CD4-positive, alpha-beta T cell (primary cell): Measurements from ENCODE around the gene ABCC2. TPM values are rescaled to one million over a fixed set of nuclear protein-coding genes. Genes with fewer than 3 reads are reported as not detected.

ENCODE experiments used
- ATAC-seq: fragments of 200-7000 bp; cut with Tn5 transposase; one replicate; pipeline ENCODE4 v1.10.0; 2022; ENCODE audit warnings: mild to moderate bottlenecking; ENCODE audit not compliant: poor library complexity
- CTCF ChIA-PET: fragments of 350-600 bp; sonication (Branson Sonifier 250); formaldehyde crosslinking; loops from one replicate; lab custom pipeline; 2021; ENCODE audit warnings: antibody characterized with exemption, inconsistent platforms; lab: Charles Lee
- POLR2A ChIA-PET: fragments of 350-600 bp; sonication (Branson Sonifier 250); formaldehyde crosslinking; loops from one replicate; lab custom pipeline; 2021; ENCODE audit warnings: antibody characterized with exemption, inconsistent platforms; lab: Charles Lee
- DNase-seq, 14 experiments: peaks; one replicate each; pipeline ENCODE4 v3.0.0-alpha.2; 2013 to 2020; ENCODE audit warnings: mixed read lengths in 2 of 14
- H3K27ac ChIP-seq, 2 donors: one replicate each; pipeline versions ENCODE4 v1.5.1 to v1.7.0; 2013; ENCODE audit warnings: low read length in 2 of 2, low read depth in 1 of 2, mild to moderate bottlenecking in 1 of 2
- H3K27me3 ChIP-seq, 2 experiments: 1 replicate in 1 of 2; 2 replicates in 1 of 2; pipeline versions ENCODE4 v1.6.1 to v1.7.0; 2013; ENCODE audit warnings: low read length in 2 of 2, control low read depth in 1 of 2, mild to moderate bottlenecking in 1 of 2, moderate library complexity in 1 of 2; ENCODE audit not compliant: insufficient read depth in 2 of 2, control insufficient read depth in 1 of 2
- H3K36me3 ChIP-seq: one replicate; pipeline ENCODE4 v1.6.1; 2013; ENCODE audit warnings: low read length, control low read depth; ENCODE audit not compliant: insufficient read depth
- H3K4me1 ChIP-seq: one replicate; pipeline ENCODE4 v1.6.1; 2013; ENCODE audit warnings: low read length, control low read depth; ENCODE audit not compliant: insufficient read depth
- H3K4me3 ChIP-seq: one replicate; pipeline ENCODE4 v1.5.1; 2013; ENCODE audit warnings: mild to moderate bottlenecking, low read length, moderate library complexity
- H3K9me3 ChIP-seq, 2 experiments: 1 replicate in 1 of 2; 2 replicates in 1 of 2; pipeline versions ENCODE4 v1.6.1 to v1.7.0; 2013; ENCODE audit warnings: low read length in 2 of 2, mild to moderate bottlenecking in 2 of 2, control low read depth in 1 of 2, moderate library complexity in 1 of 2; ENCODE audit not compliant: control insufficient read depth in 1 of 2, insufficient read depth in 1 of 2
- H3K27ac Mint-ChIP-seq: one replicate; pipeline ENCODE4 v1.8.0; 2020; ENCODE audit warnings: mixed read lengths
- H3K27me3 Mint-ChIP-seq: one replicate; pipeline ENCODE4 v1.8.0; 2021; ENCODE audit warnings: mixed read lengths
- H3K36me3 Mint-ChIP-seq: one replicate; pipeline ENCODE4 v1.8.0; 2021; ENCODE audit warnings: low read depth, mixed read lengths
- H3K4me1 Mint-ChIP-seq: one replicate; pipeline ENCODE4 v1.8.0; 2021; ENCODE audit warnings: low read depth, mixed read lengths
- H3K4me3 Mint-ChIP-seq: one replicate; pipeline ENCODE4 v1.8.0; 2020; ENCODE audit warnings: mild to moderate bottlenecking, mixed read lengths
- H3K9me3 Mint-ChIP-seq: one replicate; pipeline ENCODE4 v1.8.0; 2020; ENCODE audit warnings: mixed read lengths
- intact Hi-C, 2 experiments: fragments of 100-400 bp; cut with DNase I in 1 of 2; cut with micrococcal nuclease in 1 of 2; formaldehyde crosslinking; loops; one replicate each; pipeline versions ENCODE4 v1.15.1 to v1.9.0; 2023 to 2025; cut with DNase I, micrococcal nuclease
- total RNA-seq, 174 experiments: library from RNA in 2 of 174; stranded (reverse) in 2 of 174; gene quantifications; one replicate each; pipeline ENCODE4 v1.2.3 and lab custom pipeline; 2021 to 2026
- TF ChIP-seq, protein P1 (sequence below): fragments of 200-600 bp; IDR thresholded peaks from one replicate; pipeline ENCODE4 v1.8.0; 2022; ENCODE audit warnings: antibody characterized with exemption, mild to moderate bottlenecking

Gene ABCC2
- total RNA-seq, 2 experiments from 2014 or later, result 3.0 to 3.4 TPM

DNA sequence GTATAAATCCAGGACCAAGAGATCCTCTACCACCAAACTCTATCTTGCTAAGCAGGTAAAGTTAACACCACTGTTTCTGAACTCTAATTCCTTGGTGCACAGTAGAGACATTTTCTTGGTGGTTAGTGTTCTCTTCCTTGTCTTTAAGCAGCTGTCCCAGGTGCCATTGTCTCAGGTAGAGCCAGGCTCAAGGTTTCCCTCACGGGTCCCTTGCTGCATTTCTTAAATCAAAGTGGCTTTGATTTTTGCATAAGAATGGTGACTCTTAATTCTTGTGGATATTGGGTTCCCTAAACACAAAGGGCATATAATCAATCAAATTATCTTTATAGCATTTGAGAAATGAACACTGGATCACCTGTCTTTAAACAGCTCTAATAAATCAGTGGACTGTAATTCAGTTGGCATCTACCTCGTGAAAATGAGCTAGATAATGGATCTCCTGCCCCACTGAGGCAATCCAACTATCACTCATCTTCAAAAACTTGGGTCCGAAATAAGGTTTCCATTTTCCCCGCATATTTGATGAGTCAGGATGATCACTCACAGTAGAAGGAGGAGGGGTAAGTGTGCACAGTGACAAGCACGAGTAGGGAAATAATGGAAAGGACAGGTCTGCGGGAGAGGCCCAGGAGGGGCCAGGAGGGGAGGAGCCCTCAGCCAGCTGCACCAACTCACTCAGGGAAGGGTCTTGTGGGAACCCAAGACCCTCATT, 2.4 kb downstream of the ABCC2 start:
- TF ChIP-seq, protein P1, sequence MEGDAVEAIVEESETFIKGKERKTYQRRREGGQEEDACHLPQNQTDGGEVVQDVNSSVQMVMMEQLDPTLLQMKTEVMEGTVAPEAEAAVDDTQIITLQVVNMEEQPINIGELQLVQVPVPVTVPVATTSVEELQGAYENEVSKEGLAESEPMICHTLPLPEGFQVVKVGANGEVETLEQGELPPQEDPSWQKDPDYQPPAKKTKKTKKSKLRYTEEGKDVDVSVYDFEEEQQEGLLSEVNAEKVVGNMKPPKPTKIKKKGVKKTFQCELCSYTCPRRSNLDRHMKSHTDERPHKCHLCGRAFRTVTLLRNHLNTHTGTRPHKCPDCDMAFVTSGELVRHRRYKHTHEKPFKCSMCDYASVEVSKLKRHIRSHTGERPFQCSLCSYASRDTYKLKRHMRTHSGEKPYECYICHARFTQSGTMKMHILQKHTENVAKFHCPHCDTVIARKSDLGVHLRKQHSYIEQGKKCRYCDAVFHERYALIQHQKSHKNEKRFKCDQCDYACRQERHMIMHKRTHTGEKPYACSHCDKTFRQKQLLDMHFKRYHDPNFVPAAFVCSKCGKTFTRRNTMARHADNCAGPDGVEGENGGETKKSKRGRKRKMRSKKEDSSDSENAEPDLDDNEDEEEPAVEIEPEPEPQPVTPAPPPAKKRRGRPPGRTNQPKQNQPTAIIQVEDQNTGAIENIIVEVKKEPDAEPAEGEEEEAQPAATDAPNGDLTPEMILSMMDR, result no peak
- Mint-ChIP-seq H3K27ac (no peak overlapping the region), H3K4me3 (no peak overlapping the region), H3K27me3 (no peaks in the 10 kb centered on the region), H3K9me3 (no peaks in the 10 kb centered on the region), H3K4me1 (no peaks in the 10 kb centered on the region), H3K36me3 (no peaks in the 10 kb centered on the region)
- H3K27ac ChIP-seq, result no peak overlapping the region
- H3K27me3 ChIP-seq, result no peaks in the 10 kb centered on the region
- H3K4me1 ChIP-seq, result no peaks in the 10 kb centered on the region
- CTCF ChIA-PET, result no interaction called here
- ATAC-seq (no peak), DNase-seq (no peak)
- H3K36me3 ChIP-seq, result no peaks in the 10 kb centered on the region
- POLR2A ChIA-PET, result no interaction called here
- intact Hi-C loops, result no loop called here
- no peak overlapping the region for H3K4me3 ChIP-seq
- no peaks in the 10 kb centered on the region for H3K9me3 ChIP-seq

- Mint-ChIP-seq H3K4me3 (no peak overlapping the region), H3K9me3 (no peaks in the 10 kb centered on the region), H3K27ac (no peak overlapping the region), H3K36me3 (no peaks in the 10 kb centered on the region), H3K4me1 (no peaks in the 10 kb centered on the region), H3K27me3 (no peaks in the 10 kb centered on the region)
- TF ChIP-seq, protein P1, result no peak
- Histone ChIP-seq H3K4me3 (no peak overlapping the region), H3K36me3 (no peaks in the 10 kb centered on the region), H3K27ac (no peak overlapping the region), H3K9me3 (no peaks in the 10 kb centered on the region), H3K4me1 (no peaks in the 10 kb centered on the region), H3K27me3 (no peaks in the 10 kb centered on the region)
- no peak for DNase-seq
- ChIA-PET POLR2A (no interaction called here), CTCF (no interaction called here)
- no peak for ATAC-seq
- intact Hi-C loops, result no loop called here
Observed at GRCh38 chr10:99785646-99786045, 3.2 kb downstream of the ABCC2 start.

DNA sequence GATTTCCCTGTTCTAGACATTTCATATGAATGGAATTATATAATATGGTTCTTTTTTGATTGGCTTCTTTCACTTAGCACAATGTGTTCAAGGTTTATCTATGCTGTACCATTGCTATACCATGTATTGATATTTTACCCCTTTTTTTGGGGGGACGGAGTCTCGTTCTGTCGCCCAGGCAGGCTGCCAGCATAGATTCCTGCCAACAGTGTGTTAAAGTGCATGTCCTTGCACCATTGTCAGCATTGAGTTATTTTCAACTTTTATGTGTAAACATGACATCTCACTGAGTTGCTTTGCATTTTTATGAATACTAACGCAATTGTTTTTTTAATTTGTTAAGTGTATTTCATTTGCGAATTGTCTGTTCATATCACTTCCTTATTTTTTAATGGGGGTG, 4.9 kb downstream of the ABCC2 start:
- Mint-ChIP-seq H3K27me3 (no peaks in the 10 kb centered on the region), H3K4me3 (no peak overlapping the region), H3K27ac (no peak overlapping the region), H3K36me3 (no peaks in the 10 kb centered on the region), H3K4me1 (no peaks in the 10 kb centered on the region), H3K9me3 (no peaks in the 10 kb centered on the region)
- no peaks in the 10 kb centered on the region for H3K9me3 ChIP-seq
- POLR2A ChIA-PET, result no interaction called here
- DNase-seq (no peak), ATAC-seq (no peak)
- TF ChIP-seq, protein P1, result no peak
- intact Hi-C loops, result no loop called here
- CTCF ChIA-PET, result no interaction called here
- no peak overlapping the region for H3K4me3 ChIP-seq
- no peaks in the 10 kb centered on the region for H3K4me1 ChIP-seq
- no peaks in the 10 kb centered on the region for H3K27me3 ChIP-seq
- no peak overlapping the region for H3K27ac ChIP-seq
- no peaks in the 10 kb centered on the region for H3K36me3 ChIP-seq
